Left lung (tissue), 10 donors: Measurements from ENCODE around the gene TMEM252. TPM values are rescaled to one million over a fixed set of nuclear protein-coding genes. Genes with fewer than 3 reads are reported as not detected.

Experiments
- ATAC-seq: fragments of 200-7000 bp; cut with Tn5 transposase; one replicate; pipeline ENCODE4 v1.9.1; 2020; ENCODE audit warnings: moderate library complexity
- DNase-seq, 4 donors: peaks; one replicate each; pipeline ENCODE4 v3.0.0-alpha.2; 2013 to 2020
- H3K27ac ChIP-seq, 2 donors: fragments of 200-600 bp; sonication (generic) in 1 of 2; one replicate each; pipeline versions ENCODE4 v1.5.0 to v1.8.0; 2020 to 2021
- H3K27me3 ChIP-seq, 2 donors: fragments of 200-600 bp; sonication (generic) in 1 of 2; one replicate each; pipeline versions ENCODE4 v1.5.0 to v1.8.0; 2020 to 2021
- H3K36me3 ChIP-seq, 2 donors: fragments of 200-600 bp; sonication (generic) in 1 of 2; one replicate each; pipeline versions ENCODE4 v1.5.0 to v1.8.0; 2020 to 2021
- H3K4me1 ChIP-seq, 2 donors: fragments of 200-600 bp; one replicate each; pipeline ENCODE4 v1.8.0; 2021
- H3K4me3 ChIP-seq, 2 donors: fragments of 200-600 bp; sonication (generic) in 1 of 2; one replicate each; pipeline versions ENCODE4 v1.5.0 to v1.8.0; 2020 to 2021; ENCODE audit warnings: mild to moderate bottlenecking in 1 of 2
- H3K9me3 ChIP-seq, 2 donors: fragments of 200-600 bp; sonication (generic) in 1 of 2; one replicate each; pipeline versions ENCODE4 v1.5.0 to v1.8.0; 2020 to 2021
- intact Hi-C, 2 donors: fragments of 100-400 bp; cut with DNase I; formaldehyde crosslinking; loops; one replicate each; pipeline versions ENCODE4 v1.11.2 to v1.14.2; 2022
- polyA plus RNA-seq, 6 donors: library from polyadenylated mRNA; unstranded; fragments of 120-200 nt; gene quantifications; one replicate each; pipeline ENCODE4 v1.2.1, GENCODE V29; 2013; ENCODE audit not compliant: insufficient read length in 6 of 6
- total RNA-seq, 2 donors: library from RNA; stranded (reverse); fragmentation: NEBNext Ultra II Directional; extraction: Animal tissue kit (Norgen Biotek cat#: 25700); gene quantifications; one replicate each; pipeline ENCODE4 v1.2.1, GENCODE V29; 2021
- TF ChIP-seq, protein P1 (sequence below), 2 donors: fragments of 200-600 bp; sonication (generic) in 1 of 2; IDR thresholded peaks; one replicate each; pipeline versions ENCODE4 v1.5.0 to v1.8.0; 2021; ENCODE audit warnings: antibody characterized with exemption in 2 of 2
- donor health status: DM: no; HTN: yes; CAD: no.
- donor health status: DM: no; HTN: no; CAD: no.

TMEM252 gene
- total and polyA plus RNA-seq, 8 donors, result 2.2 to 2.7 (median 2.4) TPM; not detected in 2

DNA sequence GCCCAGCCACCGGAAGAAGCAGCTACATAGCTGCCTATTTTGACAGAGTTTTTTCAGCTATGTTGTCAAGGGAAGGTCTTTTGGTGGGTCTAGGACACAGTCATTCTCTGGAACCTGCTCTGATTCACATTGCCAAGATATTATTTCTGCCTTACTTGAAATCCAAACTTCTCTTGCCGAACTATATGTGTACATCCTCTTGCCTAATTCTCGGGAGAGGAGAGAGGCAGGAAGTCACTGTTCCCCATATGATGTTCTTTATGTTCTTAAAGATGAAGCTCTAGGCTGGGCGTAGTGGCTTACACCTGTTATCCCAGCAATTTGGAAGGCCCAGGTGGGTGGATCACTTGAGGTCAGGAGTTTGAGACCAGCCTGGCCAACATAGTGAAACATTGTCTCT is 8.6 kb downstream of the TMEM252 start:
- Histone ChIP-seq H3K27ac (peak overlapping the region in 1 of 2 donors; percentile 59), H3K36me3 (no peaks in the 10 kb centered on the region), H3K4me1 (no peaks in the 10 kb centered on the region), H3K27me3 (no peaks in the 10 kb centered on the region), H3K4me3 (no peak overlapping the region), H3K9me3 (no peaks in the 10 kb centered on the region)
- DNase-seq, result no peak
- intact Hi-C loops, result no loop called here
- ATAC-seq, result no peak
- TF ChIP-seq, protein P1, sequence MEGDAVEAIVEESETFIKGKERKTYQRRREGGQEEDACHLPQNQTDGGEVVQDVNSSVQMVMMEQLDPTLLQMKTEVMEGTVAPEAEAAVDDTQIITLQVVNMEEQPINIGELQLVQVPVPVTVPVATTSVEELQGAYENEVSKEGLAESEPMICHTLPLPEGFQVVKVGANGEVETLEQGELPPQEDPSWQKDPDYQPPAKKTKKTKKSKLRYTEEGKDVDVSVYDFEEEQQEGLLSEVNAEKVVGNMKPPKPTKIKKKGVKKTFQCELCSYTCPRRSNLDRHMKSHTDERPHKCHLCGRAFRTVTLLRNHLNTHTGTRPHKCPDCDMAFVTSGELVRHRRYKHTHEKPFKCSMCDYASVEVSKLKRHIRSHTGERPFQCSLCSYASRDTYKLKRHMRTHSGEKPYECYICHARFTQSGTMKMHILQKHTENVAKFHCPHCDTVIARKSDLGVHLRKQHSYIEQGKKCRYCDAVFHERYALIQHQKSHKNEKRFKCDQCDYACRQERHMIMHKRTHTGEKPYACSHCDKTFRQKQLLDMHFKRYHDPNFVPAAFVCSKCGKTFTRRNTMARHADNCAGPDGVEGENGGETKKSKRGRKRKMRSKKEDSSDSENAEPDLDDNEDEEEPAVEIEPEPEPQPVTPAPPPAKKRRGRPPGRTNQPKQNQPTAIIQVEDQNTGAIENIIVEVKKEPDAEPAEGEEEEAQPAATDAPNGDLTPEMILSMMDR (IDR thresholded peaks at IDR 0.05), result no peak

DNA sequence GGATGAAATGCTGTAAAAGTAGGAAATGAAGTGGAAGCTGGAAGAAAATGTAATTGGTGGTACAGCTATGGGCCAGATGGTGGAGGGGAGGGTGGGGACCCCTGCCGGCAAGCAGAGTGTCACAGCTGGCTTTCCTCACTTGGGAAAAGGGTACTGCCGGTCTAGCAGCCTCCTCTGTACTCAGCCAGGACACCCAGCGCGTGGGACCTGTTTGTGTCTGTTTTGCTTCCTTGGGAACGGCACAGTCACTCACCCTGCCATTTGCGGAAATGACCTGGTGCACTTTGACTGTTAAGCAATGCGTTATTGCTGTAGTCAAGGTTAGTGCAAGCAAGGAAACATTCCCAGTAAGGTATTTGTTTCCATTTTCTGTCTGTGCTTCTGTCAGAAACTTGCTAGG is 10.1 kb downstream of the TMEM252 start:
- peak; percentile 85 for ATAC-seq
- TF ChIP-seq, protein P1 (IDR thresholded peaks at IDR 0.05), result no peak

DNA sequence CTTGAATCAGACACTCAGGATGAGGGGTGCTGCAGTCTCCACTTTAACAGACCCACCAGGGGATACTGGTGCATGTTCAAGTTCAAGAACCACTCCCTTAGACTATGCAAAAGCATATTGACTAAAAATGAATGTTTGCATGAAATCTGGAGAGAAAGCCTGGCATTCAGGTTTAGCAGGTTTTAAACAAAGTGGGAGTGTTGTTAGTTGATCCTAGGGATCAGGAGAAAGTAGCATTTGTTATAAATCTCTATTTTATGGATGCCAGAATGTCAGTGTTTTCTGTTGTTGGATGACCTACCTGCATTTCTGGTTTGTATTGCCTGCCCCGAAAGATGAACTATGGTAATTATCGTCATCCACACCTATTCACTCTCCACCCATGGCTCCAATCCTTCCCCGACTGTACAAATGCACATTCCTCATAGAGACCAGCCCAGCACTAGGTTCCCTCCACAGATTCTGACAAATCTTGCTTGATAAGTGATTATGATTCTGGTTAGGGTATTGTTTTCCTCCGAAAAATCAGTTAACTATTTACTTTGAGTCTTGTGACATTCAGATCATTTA is 17.2 kb downstream of the TMEM252 start:
- Histone ChIP-seq H3K27me3 (no peaks in the 10 kb centered on the region), H3K4me1 (peaks cover 0 to 15% of the 10 kb centered on the region in 2 donors), H3K36me3 (no peaks in the 10 kb centered on the region), H3K4me3 (no peak overlapping the region), H3K27ac (no peak overlapping the region), H3K9me3 (peaks cover 0 to 2% of the 10 kb centered on the region in 2 donors)
- intact Hi-C loops, result no loop called here
- TF ChIP-seq, protein P1 (IDR thresholded peaks at IDR 0.05), result no peak
- DNase-seq (no peak), ATAC-seq (no peak)

More for the DNA sequence above, 10.1 kb downstream of the TMEM252 start:
- intact Hi-C loops, result no loop called here
- no peaks in the 10 kb centered on the region for H3K27me3 ChIP-seq
- H3K9me3 ChIP-seq, result no peaks in the 10 kb centered on the region
- no peak overlapping the region for H3K4me3 ChIP-seq
- no peaks in the 10 kb centered on the region for H3K4me1 ChIP-seq
- no peaks in the 10 kb centered on the region for H3K36me3 ChIP-seq
- peak overlapping the region in 1 of 2 donors; percentile 66 for H3K27ac ChIP-seq
- peak in 3 of 4 donors; percentile 60 to 82 (median 68) for DNase-seq

DNA sequence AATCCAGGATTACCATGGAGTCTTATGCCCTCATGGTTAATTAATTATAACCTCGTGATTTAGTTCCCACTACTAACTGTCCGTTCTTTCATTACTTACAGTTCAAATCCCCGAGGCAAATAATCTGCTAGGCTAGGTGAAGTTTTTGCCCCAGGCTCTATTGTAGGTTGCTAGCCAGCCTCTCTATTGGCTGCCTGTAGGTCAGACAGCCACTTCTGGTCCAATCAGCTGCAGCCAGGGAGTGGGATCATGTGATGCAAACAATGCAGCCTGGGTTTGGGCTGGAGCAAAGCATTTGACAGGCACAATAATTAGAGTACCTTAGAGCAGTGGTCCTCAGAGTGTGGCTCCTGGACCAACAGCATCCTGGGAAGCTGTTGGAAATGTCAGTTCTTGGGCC is 17.7 kb downstream of the TMEM252 start:
- intact Hi-C loops, result no loop called here
- DNase-seq (no peak), ATAC-seq (no peak)
- peaks cover 0 to 15% of the 10 kb centered on the region in 2 donors for H3K4me1 ChIP-seq
- TF ChIP-seq, protein P1 (IDR thresholded peaks at IDR 0.05), result no peak
- no peaks in the 10 kb centered on the region for H3K27me3 ChIP-seq
- H3K4me3 ChIP-seq, result no peak overlapping the region
- no peaks in the 10 kb centered on the region for H3K36me3 ChIP-seq
- H3K27ac ChIP-seq, result no peak overlapping the region
- H3K9me3 ChIP-seq, result peaks cover 0 to 7% of the 10 kb centered on the region in 2 donors

DNA sequence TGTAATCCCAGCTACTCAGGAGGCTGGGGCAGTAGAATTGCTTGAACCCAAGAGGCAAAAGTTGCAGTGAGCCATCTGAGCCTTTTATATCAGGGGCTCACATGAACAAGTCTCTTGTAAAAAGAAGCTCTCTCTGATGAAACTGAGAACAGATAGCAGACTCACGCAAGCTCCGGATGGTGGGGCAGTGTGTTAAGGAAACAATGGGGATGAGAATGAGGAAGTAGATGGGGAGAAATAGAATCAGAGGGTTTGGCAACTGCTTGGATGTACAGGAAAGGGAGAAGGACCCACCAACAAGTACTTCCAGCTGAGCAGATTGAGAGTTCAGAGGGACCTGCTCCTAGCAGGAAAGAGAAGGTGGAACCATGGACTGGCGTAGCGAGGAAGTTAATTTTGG is 18.6 kb downstream of the TMEM252 start:
- H3K9me3 ChIP-seq, result peaks cover 0 to 10% of the 10 kb centered on the region in 2 donors
- H3K27ac ChIP-seq, result peak overlapping the region in 1 of 2 donors; percentile 64
- intact Hi-C loops, result no loop called here
- H3K27me3 ChIP-seq, result no peaks in the 10 kb centered on the region
- ATAC-seq, result peak; percentile 52
- TF ChIP-seq, protein P1 (IDR thresholded peaks at IDR 0.05), result no peak
- no peak for DNase-seq
- H3K4me1 ChIP-seq, result peaks cover 0 to 15% of the 10 kb centered on the region in 2 donors
- no peak overlapping the region for H3K4me3 ChIP-seq
- no peaks in the 10 kb centered on the region for H3K36me3 ChIP-seq
